ENCODE measurements around the gene HINT3.

DNA sequence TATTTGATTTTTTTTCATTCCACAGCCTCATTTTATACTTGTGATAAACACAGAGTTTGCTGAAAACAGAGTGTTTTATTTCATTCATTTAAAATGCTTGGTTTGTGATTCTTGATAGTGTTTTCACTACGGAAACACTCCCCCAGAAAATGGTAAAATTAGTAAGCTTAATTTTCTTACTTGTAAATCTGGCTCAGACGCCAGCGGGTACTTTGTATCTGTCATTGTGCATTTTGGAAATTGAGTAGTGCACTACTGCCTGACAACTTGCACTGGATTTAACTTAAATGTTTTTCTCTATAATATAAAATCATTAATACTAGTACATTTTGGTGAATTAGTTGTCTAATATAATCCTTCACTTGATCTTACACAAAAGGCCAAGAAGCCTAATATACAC is 37.0 kb upstream of the HINT3 start:
- TF ChIP-seq, protein P1, sequence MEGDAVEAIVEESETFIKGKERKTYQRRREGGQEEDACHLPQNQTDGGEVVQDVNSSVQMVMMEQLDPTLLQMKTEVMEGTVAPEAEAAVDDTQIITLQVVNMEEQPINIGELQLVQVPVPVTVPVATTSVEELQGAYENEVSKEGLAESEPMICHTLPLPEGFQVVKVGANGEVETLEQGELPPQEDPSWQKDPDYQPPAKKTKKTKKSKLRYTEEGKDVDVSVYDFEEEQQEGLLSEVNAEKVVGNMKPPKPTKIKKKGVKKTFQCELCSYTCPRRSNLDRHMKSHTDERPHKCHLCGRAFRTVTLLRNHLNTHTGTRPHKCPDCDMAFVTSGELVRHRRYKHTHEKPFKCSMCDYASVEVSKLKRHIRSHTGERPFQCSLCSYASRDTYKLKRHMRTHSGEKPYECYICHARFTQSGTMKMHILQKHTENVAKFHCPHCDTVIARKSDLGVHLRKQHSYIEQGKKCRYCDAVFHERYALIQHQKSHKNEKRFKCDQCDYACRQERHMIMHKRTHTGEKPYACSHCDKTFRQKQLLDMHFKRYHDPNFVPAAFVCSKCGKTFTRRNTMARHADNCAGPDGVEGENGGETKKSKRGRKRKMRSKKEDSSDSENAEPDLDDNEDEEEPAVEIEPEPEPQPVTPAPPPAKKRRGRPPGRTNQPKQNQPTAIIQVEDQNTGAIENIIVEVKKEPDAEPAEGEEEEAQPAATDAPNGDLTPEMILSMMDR (conservative IDR thresholded peaks at IDR 0.05; ENCODE audit: low read length), result no peak
- no peak for TF ChIP-seq EZH2phosphoT487 (IDR thresholded peaks at IDR 0.05; ENCODE audit: borderline replicate concordance)
